ENCODE measurements around the gene GEMIN5.

GEMIN5 gene

GRCh38 chr5:154881986-154882385 is 56.0 kb downstream of the GEMIN5 start:
- no peak overlapping the region for H3K4me3 ChIP-seq (ENCODE audit: low read length)
- no peak for TF ChIP-seq CTCF (conservative IDR thresholded peaks at IDR 0.05; ENCODE audit: low read length)
- DNase-seq (ENCODE audit: low read depth) = no peak

DNA sequence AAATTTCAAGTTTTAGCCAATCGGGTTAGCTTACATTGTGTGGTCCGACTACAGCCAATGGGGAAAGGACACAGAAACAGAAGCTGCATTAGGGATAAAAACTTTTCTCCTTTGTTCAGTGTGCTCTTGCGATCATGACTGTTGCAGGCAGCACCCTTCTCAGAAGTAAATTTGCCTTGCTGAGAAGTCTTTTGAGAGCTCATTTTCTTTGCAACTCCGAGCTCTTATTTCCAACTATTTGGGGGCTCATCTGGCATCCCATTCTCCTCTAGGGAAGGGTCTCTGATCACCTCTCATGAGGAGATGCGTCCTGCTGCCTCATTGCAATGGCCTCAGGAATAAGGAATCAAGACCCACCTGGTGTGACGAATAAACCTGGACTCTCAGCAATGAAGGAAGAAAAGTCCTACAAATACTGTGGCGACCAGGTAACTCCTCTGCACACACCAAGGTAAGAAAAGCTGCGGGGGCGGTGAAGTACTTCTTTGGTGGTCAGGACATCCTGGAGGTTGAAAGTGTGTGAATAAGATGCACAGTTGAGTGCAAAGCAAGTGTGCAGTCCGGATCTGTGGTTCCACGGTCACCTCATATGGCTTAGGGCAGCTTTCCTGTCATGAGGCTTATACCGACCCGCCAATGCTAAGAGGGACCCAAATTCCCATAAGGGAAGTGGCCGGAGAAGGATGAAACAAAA is 59.2 kb downstream of the GEMIN5 start:
- TF ChIP-seq CTCF (conservative IDR thresholded peaks at IDR 0.05; ENCODE audit: low read length) = no peak
- H3K4me3 ChIP-seq (ENCODE audit: low read length) = no peak overlapping the region
- DNase-seq (ENCODE audit: low read depth) = no peak

DNA sequence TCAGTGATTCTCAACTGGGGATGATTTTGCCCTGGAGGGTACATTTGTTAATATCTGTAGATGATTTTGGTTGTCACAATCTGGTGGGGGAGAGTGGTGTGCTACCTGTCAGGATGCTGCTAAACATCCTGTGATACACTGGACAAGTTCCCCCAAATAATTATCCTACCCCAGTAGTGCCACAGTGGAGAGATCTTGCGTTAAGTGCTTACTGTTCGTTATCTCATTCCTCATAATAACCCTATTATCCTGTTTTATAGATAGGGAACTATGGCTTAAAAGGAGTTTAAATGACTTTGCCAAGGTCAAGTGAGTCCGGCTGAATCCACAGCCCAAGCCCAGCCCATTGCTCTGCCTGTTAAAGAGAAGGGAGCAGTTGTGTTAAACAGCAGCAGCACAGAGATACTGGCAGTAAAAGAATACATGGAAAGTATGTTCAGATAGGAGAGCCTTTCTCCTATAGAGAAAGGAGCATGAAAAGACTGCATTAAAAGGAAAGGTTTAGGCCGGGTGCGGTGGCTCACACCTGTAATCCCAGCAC is 64.2 kb downstream of the GEMIN5 start:
- no peak for TF ChIP-seq CTCF (conservative IDR thresholded peaks at IDR 0.05; ENCODE audit: low read length)
- no peak overlapping the region for H3K4me3 ChIP-seq (ENCODE audit: low read length)
- no peak for DNase-seq (ENCODE audit: low read depth)

DNA sequence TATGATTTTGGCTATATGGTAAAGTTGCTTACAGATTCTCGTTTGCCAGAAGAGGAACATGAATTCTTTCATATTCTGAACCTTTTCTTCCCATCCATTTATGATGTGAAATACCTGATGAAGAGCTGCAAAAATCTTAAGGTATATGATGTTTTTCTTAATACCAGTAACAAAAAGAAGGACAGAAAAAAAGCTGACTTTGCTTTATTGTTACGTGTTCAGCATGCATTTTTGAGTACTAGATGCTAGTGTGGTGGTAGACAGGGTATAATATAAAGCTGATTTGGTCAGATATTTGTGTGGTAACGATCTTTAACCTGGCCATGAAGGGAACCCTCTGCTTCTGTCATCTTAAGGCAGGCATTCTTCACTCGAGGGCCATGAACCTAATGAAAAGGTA is 66.3 kb downstream of the GEMIN5 start:
- H3K4me3 ChIP-seq (ENCODE audit: low read length) = no peak overlapping the region
- no peak for TF ChIP-seq CTCF (conservative IDR thresholded peaks at IDR 0.05; ENCODE audit: low read length)
- DNase-seq (ENCODE audit: low read depth) = no peak

DNA sequence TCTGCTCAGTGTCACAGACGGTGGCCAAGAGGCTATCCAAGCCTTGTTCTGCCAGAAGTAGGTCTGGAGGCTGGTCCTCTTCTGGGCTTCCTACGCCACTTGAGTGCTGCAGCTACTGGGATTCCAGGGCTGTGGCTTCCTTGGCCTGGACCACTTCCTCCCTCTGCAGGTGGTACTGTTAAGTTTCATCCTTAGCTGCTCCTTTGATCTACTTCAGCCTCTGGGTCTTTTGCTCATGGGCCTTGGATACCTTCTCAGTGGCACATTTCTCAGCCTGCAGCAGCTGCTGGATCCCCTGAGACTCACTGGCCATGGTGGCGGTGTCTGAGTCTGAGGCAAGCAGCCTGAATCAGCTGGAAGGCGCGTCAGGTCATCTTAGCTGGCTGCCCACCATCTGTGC is 69.3 kb downstream of the GEMIN5 start:
- H3K4me3 ChIP-seq (ENCODE audit: low read length) = no peak overlapping the region
- TF ChIP-seq CTCF (conservative IDR thresholded peaks at IDR 0.05; ENCODE audit: low read length) = no peak
- no peak for DNase-seq (ENCODE audit: low read depth)

GRCh38 chr5:154866841-154867240 is 71.2 kb downstream of the GEMIN5 start:
- DNase-seq (ENCODE audit: low read depth) = no peak
- no peak overlapping the region for H3K4me3 ChIP-seq (ENCODE audit: low read length)
- TF ChIP-seq CTCF (conservative IDR thresholded peaks at IDR 0.05; ENCODE audit: low read length) = no peak

- TF ChIP-seq CTCF (conservative IDR thresholded peaks at IDR 0.05; ENCODE audit: low read length) = no peak
- DNase-seq (ENCODE audit: low read depth) = no peak
- H3K4me3 ChIP-seq (ENCODE audit: low read length) = no peak overlapping the region
Observed at GRCh38 chr5:154865466-154866184, 72.4 kb downstream of the GEMIN5 start.
